GM12864 (cell line): ENCODE results near the gene UROC1.

Experiments
- DNase-seq: peaks from one replicate; pipeline ENCODE4 v3.0.0-alpha.2; 2011; ENCODE audit warnings: low read depth
- H3K4me3 ChIP-seq: 2 replicates; pipeline ENCODE4 v1.5.1; 2011; ENCODE audit warnings: mild to moderate bottlenecking, low read depth, low read length, control low read depth
- CTCF ChIP-seq: IDR thresholded peaks from 2 replicates; pipeline ENCODE4 v1.5.1; 2011; ENCODE audit warnings: low read depth, mild to moderate bottlenecking, moderate library complexity, low read length, control low read depth, inconsistent platforms; ENCODE audit errors: missing control alignments

Gene UROC1

GRCh38 chr3:126525853-126526667 is 8.5 kb upstream of the UROC1 start:
- H3K4me3 ChIP-seq, result no peak overlapping the region
- no peak for DNase-seq
- no peak for TF ChIP-seq CTCF

- no peak overlapping the region for H3K4me3 ChIP-seq
- TF ChIP-seq CTCF, result no peak
- DNase-seq, result no peak
These were observed 7.7 kb upstream of the UROC1 start for GRCh38 chr3:126525091-126525852.

GRCh38 chr3:126524429-126524988 is 6.9 kb upstream of the UROC1 start:
- no peak for DNase-seq
- TF ChIP-seq CTCF, result no peak
- H3K4me3 ChIP-seq, result no peak overlapping the region

GRCh38 chr3:126523745-126524428 is 6.3 kb upstream of the UROC1 start, which contains the start of gene CHST13:
Gene CHST13 (plus strand): TSS chr3:126524155. CDS start chr3:126524333, 178 bp downstream.
- no peak for TF ChIP-seq CTCF
- no peak for DNase-seq
- no peak within 1 kb of the TSS for H3K4me3 ChIP-seq

- TF ChIP-seq CTCF, result peak; percentile 91
- H3K4me3 ChIP-seq, result no peak overlapping the region
- no peak for DNase-seq
These were observed 4.8 kb upstream of the UROC1 start for GRCh38 chr3:126522363-126522788.

- no peak for TF ChIP-seq CTCF
- DNase-seq, result no peak
- H3K4me3 ChIP-seq, result no peak overlapping the region
These were observed 3.7 kb upstream of the UROC1 start for GRCh38 chr3:126521122-126521891.
